GM23338 (cell line): ENCODE data around the gene CUTC. TPM values are rescaled to one million over a fixed set of nuclear protein-coding genes. Genes with fewer than 3 reads are reported as not detected.

Experiments used
- ATAC-seq: fragments of 200-7000 bp; cut with Tn5 transposase; 3 replicates; pipeline ENCODE4 v1.9.1; 2020
- DNase-seq: peaks from one replicate; pipeline ENCODE4 v3.0.0-alpha.2; 2015; ENCODE audit warnings: low spot score
- H2AFZ ChIP-seq: fragments of 200-600 bp; sonication (generic); 2 replicates; pipeline ENCODE4 v1.8.0; 2016; ENCODE audit warnings: antibody characterized with exemption, mild to moderate bottlenecking, moderate library complexity
- H3F3A ChIP-seq: fragments of 200-600 bp; sonication (generic); replicated peaks from 2 replicates; pipeline ENCODE4 v1.8.0; 2017; ENCODE audit warnings: antibody characterized with exemption, mixed run types, low read depth
- H3K27ac ChIP-seq: fragments of 200-600 bp; sonication (generic); 2 replicates; pipeline ENCODE4 v1.6.1; 2016; ENCODE audit warnings: low read depth
- H3K27me3 ChIP-seq: fragments of 200-600 bp; sonication (generic); 2 replicates; pipeline ENCODE4 v1.8.0; 2016; ENCODE audit warnings: mild to moderate bottlenecking, mixed run types, moderate library complexity; ENCODE audit not compliant: insufficient read depth
- H3K36me3 ChIP-seq: fragments of 200-600 bp; sonication (generic); 2 replicates; pipeline ENCODE4 v1.8.0; 2016; ENCODE audit warnings: mild to moderate bottlenecking; ENCODE audit not compliant: insufficient read depth
- H3K4me1 ChIP-seq: fragments of 200-600 bp; sonication (generic); 2 replicates; pipeline ENCODE4 v1.8.0; 2016; ENCODE audit warnings: mild to moderate bottlenecking, moderate library complexity; ENCODE audit not compliant: insufficient read depth
- H3K4me2 ChIP-seq: fragments of 200-600 bp; sonication (generic); 2 replicates; pipeline ENCODE4 v1.7.1; 2017; ENCODE audit warnings: mixed run types
- H3K4me3 ChIP-seq: fragments of 200-600 bp; sonication (generic); 2 replicates; pipeline ENCODE4 v1.6.1; 2016; ENCODE audit warnings: mixed run types
- H3K79me2 ChIP-seq: fragments of 200-600 bp; sonication (generic); replicated peaks from 2 replicates; pipeline ENCODE4 v1.8.0; 2017; ENCODE audit warnings: mild to moderate bottlenecking; ENCODE audit not compliant: insufficient read depth
- H3K9me2 ChIP-seq: fragments of 200-600 bp; sonication (generic); 2 replicates; pipeline ENCODE4 v1.8.0; 2017; ENCODE audit not compliant: insufficient read depth
- H4K20me1 ChIP-seq: fragments of 200-600 bp; sonication (generic); replicated peaks from 2 replicates; pipeline ENCODE4 v1.8.0; 2017; ENCODE audit warnings: mild to moderate bottlenecking; ENCODE audit not compliant: insufficient read depth
- H3K27ac Mint-ChIP-seq: 2 replicates; pipeline ENCODE4 v1.8.0; 2020; ENCODE audit warnings: inconsistent platforms, mild to moderate bottlenecking, moderate library complexity, mixed read lengths
- H3K27me3 Mint-ChIP-seq: 3 replicates; pipeline ENCODE4 v1.8.0; 2022; ENCODE audit warnings: low read depth, mild to moderate bottlenecking, moderate library complexity, mixed read lengths, inconsistent platforms; ENCODE audit not compliant: insufficient read depth, poor library complexity
- H3K36me3 Mint-ChIP-seq: 3 replicates; pipeline ENCODE4 v1.8.0; 2021; ENCODE audit warnings: low read depth, mild to moderate bottlenecking, inconsistent platforms, moderate library complexity, mixed read lengths
- H3K4me1 Mint-ChIP-seq: 3 replicates; pipeline ENCODE4 v1.8.0; 2020; ENCODE audit warnings: mild to moderate bottlenecking, inconsistent platforms, mixed read lengths
- H3K4me3 Mint-ChIP-seq: 3 replicates; pipeline ENCODE4 v1.8.0; 2021; ENCODE audit warnings: moderate library complexity, mild to moderate bottlenecking, inconsistent platforms, mixed read lengths
- H3K9me3 Mint-ChIP-seq: 3 replicates; pipeline ENCODE4 v1.8.0; 2020; ENCODE audit warnings: moderate library complexity, mild to moderate bottlenecking, inconsistent platforms, mixed read lengths
- CTCF ChIP-seq, 2 experiments: fragments of 200-600 bp in 1 of 2; sonication (generic) in 1 of 2; conservative IDR thresholded peaks; 2 replicates each; pipeline versions ENCODE4 v1.5.1 to v1.6.1; 2016 to 2017; ENCODE audit warnings: antibody characterized with exemption in 2 of 2, low read depth in 2 of 2, mild to moderate bottlenecking in 2 of 2, moderate library complexity in 1 of 2
- ETS1 ChIP-seq: IDR thresholded peaks from 2 replicates; pipeline ENCODE4 v1.6.1; 2016; ENCODE audit warnings: antibody characterized with exemption
- EZH2 ChIP-seq: fragments of 200-600 bp; sonication (generic); IDR thresholded peaks from one replicate; pipeline ENCODE4 v1.8.0; 2017; ENCODE audit warnings: antibody characterized with exemption, mild to moderate bottlenecking, low read depth; ENCODE audit not compliant: unreplicated experiment
- EZH2phosphoT487 ChIP-seq: fragments of 200-600 bp; sonication (generic); IDR thresholded peaks from one replicate; pipeline ENCODE4 v1.8.1; 2018; ENCODE audit warnings: antibody characterized with exemption; ENCODE audit not compliant: unreplicated experiment
- JUNB ChIP-seq: IDR thresholded peaks from one replicate; pipeline ENCODE4 v1.6.1; 2016; ENCODE audit warnings: antibody characterized with exemption; ENCODE audit not compliant: unreplicated experiment
- NANOG ChIP-seq: IDR thresholded peaks from 2 replicates; pipeline ENCODE4 v1.6.1; 2016; ENCODE audit warnings: antibody characterized with exemption, borderline replicate concordance
- POLR2AphosphoS5 ChIP-seq: IDR thresholded peaks from 2 replicates; pipeline ENCODE4 v1.6.1; 2016; ENCODE audit warnings: antibody characterized with exemption, low read depth
- REST ChIP-seq: IDR thresholded peaks from one replicate; pipeline ENCODE4 v1.6.1; 2018; ENCODE audit warnings: antibody characterized with exemption; ENCODE audit not compliant: unreplicated experiment
- STAT1 ChIP-seq: IDR thresholded peaks from one replicate; pipeline ENCODE4 v1.6.1; 2016; ENCODE audit warnings: antibody characterized with exemption; ENCODE audit not compliant: unreplicated experiment
- ZNF114 ChIP-seq: fragments of 250-450 bp; sonication (Bioruptor Pico); IDR thresholded peaks from 2 replicates; pipeline ENCODE4 v1.5.0; 2020; ENCODE audit warnings: mild to moderate bottlenecking, moderate library complexity
- ZNF331 ChIP-seq: fragments of 250-450 bp; sonication (Bioruptor Pico); IDR thresholded peaks from 2 replicates; pipeline ENCODE4 v1.5.0; 2020; ENCODE audit warnings: low read depth, mild to moderate bottlenecking, moderate library complexity
- polyA plus RNA-seq: library from polyadenylated mRNA; unstranded; fragments of >200 nt; fragmentation: Nextera tagmentation; extraction: Ambion mirVana; gene quantifications from 2 replicates; pipeline ENCODE4 v1.2.1, GENCODE V29; 2016
- total RNA-seq: library from RNA; depleted of rRNA; stranded (reverse); fragments of >200 nt; shearing (Covaris generic); gene quantifications from 2 replicates; pipeline ENCODE4 v1.2.3, GENCODE V29; 2014

CUTC gene
- total and polyA plus RNA-seq, 2 experiments from 2014 or later, result 20.2 to 30.4 TPM

GRCh38 chr10:99784016-99784726 lies 52.1 kb downstream of the CUTC start:
- Mint-ChIP-seq H3K9me3 (no peaks in the 10 kb centered on the region; the same call in 2 of the 3 replicates), H3K4me3 (no peak overlapping the region), H3K36me3 (peaks cover 2% of the 10 kb centered on the region; the same call in 1 of the 3 replicates), H3K27me3 (peaks cover 2% of the 10 kb centered on the region), H3K4me1 (peaks cover 28% of the 10 kb centered on the region), H3K27ac (no peak overlapping the region; the same call in 1 of the 2 replicates)
- no peak overlapping the region for H3K27ac ChIP-seq
- peaks cover 11% of the 10 kb centered on the region for H3K4me1 ChIP-seq
- no peaks in the 10 kb centered on the region for H3F3A ChIP-seq
- peak overlapping the region; percentile 7; the same call in 1 of the 2 replicates for H3K4me2 ChIP-seq
- no peaks in the 10 kb centered on the region for H3K79me2 ChIP-seq
- DNase-seq (no peak), ATAC-seq (no peak)
- no peaks in the 10 kb centered on the region for H3K36me3 ChIP-seq
- no peak overlapping the region for H2AFZ ChIP-seq
- no peak overlapping the region for H3K4me3 ChIP-seq
- TF ChIP-seq EZH2, result no peak
- no peak for TF ChIP-seq REST
- no peak for TF ChIP-seq ZNF114 (CRISPR knock-in tag)
- no peak for TF ChIP-seq ETS1
- TF ChIP-seq JUNB, result no peak
- TF ChIP-seq ZNF331 (CRISPR knock-in tag), result no peak
- no peak for TF ChIP-seq STAT1
- no peak for TF ChIP-seq EZH2phosphoT487
- TF ChIP-seq CTCF (conservative IDR thresholded peaks at IDR 0.05; ENCODE audit: low read depth in 2 of 2), result no peak
- TF ChIP-seq NANOG, result no peak
- TF ChIP-seq POLR2AphosphoS5, result no peak
- H4K20me1 ChIP-seq, result no peaks in the 10 kb centered on the region
- H3K27me3 ChIP-seq, result no peaks in the 10 kb centered on the region
- no peaks in the 10 kb centered on the region for H3K9me2 ChIP-seq
